Heart left ventricle (tissue), 16 donors: ENCODE measurements around the gene TMEM198. TPM values are rescaled to one million over a fixed set of nuclear protein-coding genes. Genes with fewer than 3 reads are reported as not detected.

Source experiments
- ATAC-seq, 4 donors: fragments of 200-7000 bp; cut with Tn5 transposase; one replicate each; pipeline ENCODE4 v1.9.1; 2020 to 2022; ENCODE audit warnings: moderate library complexity in 4 of 4, mild to moderate bottlenecking in 3 of 4, moderate number of reproducible peaks in 1 of 4
- DNase-seq, 5 donors: peaks; one replicate each; pipeline ENCODE4 v3.0.0-alpha.2; 2020
- H3K27ac ChIP-seq, 12 donors: fragments of 200-600 bp; sonication (generic) in 4 of 12; one replicate each; pipeline versions ENCODE4 v1.5.0 to v1.8.0; 2016 to 2022; ENCODE audit warnings: mild to moderate bottlenecking in 2 of 12
- H3K27me3 ChIP-seq, 9 donors: fragments of 200-600 bp; sonication (generic) in 2 of 9; one replicate each; pipeline versions ENCODE4 v1.5.1 to v1.8.0; 2016 to 2022; ENCODE audit warnings: mild to moderate bottlenecking in 3 of 9
- H3K36me3 ChIP-seq, 9 donors: fragments of 200-600 bp; sonication (generic) in 2 of 9; one replicate each; pipeline versions ENCODE4 v1.5.0 to v1.8.0; 2018 to 2022; ENCODE audit warnings: mild to moderate bottlenecking in 2 of 9
- H3K4me1 ChIP-seq, 12 donors: fragments of 200-600 bp; sonication (generic) in 4 of 12; one replicate each; pipeline versions ENCODE4 v1.5.0 to v1.8.0; 2016 to 2022; ENCODE audit warnings: mild to moderate bottlenecking in 3 of 12
- H3K4me3 ChIP-seq, 12 donors: fragments of 200-600 bp; sonication (generic) in 4 of 12; one replicate each; pipeline versions ENCODE4 v1.5.0 to v1.8.0; 2017 to 2022; ENCODE audit warnings: mild to moderate bottlenecking in 9 of 12, moderate library complexity in 4 of 12
- H3K9me3 ChIP-seq, 12 donors: fragments of 200-600 bp; sonication (generic) in 4 of 12; one replicate each; pipeline versions ENCODE4 v1.5.0 to v1.8.0; 2016 to 2022; ENCODE audit warnings: mild to moderate bottlenecking in 1 of 12
- CTCF ChIP-seq, 12 donors: fragments of 200-600 bp; sonication (generic) in 4 of 12; IDR thresholded peaks; one replicate each; pipeline versions ENCODE4 v1.5.0 to v1.8.0; 2018 to 2022; ENCODE audit warnings: antibody characterized with exemption in 12 of 12, mild to moderate bottlenecking in 5 of 12
- POLR2A ChIP-seq, 2 donors: fragments of 450-650 bp; IDR thresholded peaks; one replicate each; pipeline ENCODE4 v1.6.1; 2017; ENCODE audit warnings: antibody characterized with exemption in 2 of 2, mild to moderate bottlenecking in 2 of 2, moderate library complexity in 2 of 2
- WGBS, 4 donors: extraction: QIAGEN DNeasy Blood & Tissue Kit in 2 of 4; methylation state at CpG; one replicate each; pipeline versions ENCODE4 v1.1.5 to v1.1.7; 2013 to 2018; 5-methylcytosine and 5-hydroxymethylcytosine counted together
- intact Hi-C, 10 donors: fragments of 100-400 bp; cut with DNase I; formaldehyde crosslinking; loops; one replicate each; pipeline versions ENCODE4 v1.11.1 to v1.14.2; 2022
- polyA plus RNA-seq, 2 donors: library from polyadenylated mRNA; stranded (reverse); fragments of 200-250 nt; gene quantifications; one replicate each; pipeline ENCODE4 v1.2.3, GENCODE V29; 2013
- total RNA-seq, 9 donors: library from RNA; depleted of rRNA in 2 of 9; stranded (reverse); fragments of >200 nt in 2 of 9; fragmentation: NEBNext Ultra II Directional in 3 of 9; extraction: Animal tissue kit (Norgen Biotek cat#: 25700) in 3 of 9; gene quantifications; one replicate each; pipeline versions ENCODE4 v1.1.0 to v1.2.4, GENCODE V29; 2016 to 2023
- donor health status: ischemic (EF 13 %, LVEDD 7.1; RV severe dilation, severe dysfunction).
- donor health status: healthy with polysubstance abuse.
- donor health status: DM: no; HTN: yes; CAD: no.
- donor health status: DM: no; HTN: no; CAD: no.
- donor health status: ischemic (EF 25% LVEDD 6.9; RV normal size, moderate dysfunction).
- donor health status: ischemic (EF 25% LVEDD 5.7; RV mildly dilated, moderate dysfunction).
- donor health status: healthy.
- donor health status: DM: yes; HTN: yes; CAD: no.
- donor health status: ischemic (EF 35%, LVEDD 5.7; RV mildly dilated, moderate dysfunction).
- donor health status: nonischemic (EF 11% LVEDD 7.7; RV severe dilation, severe dysfunction).
- donor health status: DM: yes; HTN: yes; CAD: no.
- donor health status: PGD.
- donor health status: ischemic (EF 29% LVEDD 5.4; RV normal size, mild dysfunction).
- donor health status: nonischemic (EF 23%, LVEDD 6.1; RV moderate dilation, normal function).

Gene TMEM198
- total and polyA plus RNA-seq, 11 donors, result 0.65 to 10.2 (median 2.3) TPM

GRCh38 chr2:219559156-219559915 lies 15.5 kb downstream of the TMEM198 start:
- H3K4me1 ChIP-seq, result peaks cover 0 to 23% (median 7%) of the 10 kb centered on the region in 12 donors
- ATAC-seq (no peak), DNase-seq (peak in 2 of 5 donors; percentile 18 to 21)
- no peak overlapping the region for H3K27ac ChIP-seq
- H3K36me3 ChIP-seq, result peaks cover 0 to 62% (median 48%) of the 10 kb centered on the region in 9 donors
- H3K4me3 ChIP-seq, result no peak overlapping the region
- TF ChIP-seq CTCF (IDR thresholded peaks at IDR 0.05), result no peak
- no peak for TF ChIP-seq POLR2A (IDR thresholded peaks at IDR 0.05)
- H3K27me3 ChIP-seq, result peaks cover 0 to 3% (median 0%) of the 10 kb centered on the region in 9 donors
- intact Hi-C loops, result loop anchor here in 1 of 10 donors (10.0 kb wide), 1 partner anchor 45 kb away; no protein-coding TSS in a partner anchor
- no peaks in the 10 kb centered on the region for H3K9me3 ChIP-seq
- 74 to 86% (median 81%) methylated on average over 20 of the region's 20 CpGs for WGBS, 4 donors

DNA sequence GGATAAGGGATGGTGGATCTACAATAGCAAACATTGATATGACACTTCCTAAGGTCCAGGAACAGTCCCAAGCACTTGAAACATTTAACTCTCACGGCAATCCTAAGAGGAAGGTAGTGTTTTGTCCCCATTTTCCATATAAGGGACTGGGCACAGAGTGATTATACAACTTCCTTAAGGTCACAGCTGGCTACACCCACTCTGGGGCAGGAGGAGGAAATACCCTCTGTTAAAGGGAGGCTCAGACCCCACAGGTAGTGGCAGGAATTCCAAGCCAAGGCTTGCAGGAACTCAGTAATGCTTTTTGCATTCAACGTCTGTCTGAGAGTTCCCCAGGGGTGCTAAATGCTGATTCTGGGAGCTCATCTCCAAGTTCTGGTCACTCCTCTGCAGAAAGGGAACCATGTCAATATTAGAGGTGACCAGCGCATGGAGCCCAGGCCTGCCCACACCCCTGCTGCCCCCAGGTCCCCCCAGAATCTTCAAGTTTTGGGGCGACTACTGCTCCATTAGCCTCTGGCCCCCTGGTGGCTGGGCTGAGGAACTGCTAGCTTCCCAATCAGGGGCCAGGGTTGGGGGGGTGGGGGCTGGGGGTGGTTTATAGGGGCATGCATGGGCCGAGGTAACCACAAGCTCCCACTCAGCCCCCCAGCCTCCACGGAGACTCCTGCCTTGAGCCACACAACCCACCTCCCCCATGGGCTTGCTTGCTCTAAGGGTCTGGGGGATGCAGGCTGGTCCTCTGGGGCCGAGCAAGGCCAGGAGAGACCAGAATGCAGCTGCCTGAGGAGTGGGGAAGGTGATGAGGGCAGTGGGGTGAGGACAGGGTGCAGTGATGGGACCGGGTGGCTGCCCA lies 16.4 kb downstream of the TMEM198 start:
- 19 to 36% (median 33%) methylated on average over 6 to 8 of the region's 8 CpGs for WGBS, 4 donors
- H3K36me3 ChIP-seq, result peaks cover 0 to 69% (median 53%) of the 10 kb centered on the region in 9 donors
- intact Hi-C loops, result loop anchor here in 1 of 10 donors (5.0 to 10.0 kb wide), 2 partner anchors 37 to 75 kb away; partner anchors contain the start of gene STK11IP
- peak overlapping the region in 1 of 12 donors; percentile 14 for H3K27ac ChIP-seq
- no peaks in the 10 kb centered on the region for H3K27me3 ChIP-seq
- peak in 2 of 4 donors; percentile 5 to 23 for ATAC-seq
- peak; percentile 54 to 80 (median 70) for TF ChIP-seq CTCF (IDR thresholded peaks at IDR 0.05)
- TF ChIP-seq POLR2A (IDR thresholded peaks at IDR 0.05), result no peak
- peaks cover 0 to 27% (median 7%) of the 10 kb centered on the region in 12 donors for H3K4me1 ChIP-seq
- H3K9me3 ChIP-seq, result no peaks in the 10 kb centered on the region
- H3K4me3 ChIP-seq, result no peak overlapping the region
- peak in 1 of 5 donors; percentile 17 for DNase-seq

DNA sequence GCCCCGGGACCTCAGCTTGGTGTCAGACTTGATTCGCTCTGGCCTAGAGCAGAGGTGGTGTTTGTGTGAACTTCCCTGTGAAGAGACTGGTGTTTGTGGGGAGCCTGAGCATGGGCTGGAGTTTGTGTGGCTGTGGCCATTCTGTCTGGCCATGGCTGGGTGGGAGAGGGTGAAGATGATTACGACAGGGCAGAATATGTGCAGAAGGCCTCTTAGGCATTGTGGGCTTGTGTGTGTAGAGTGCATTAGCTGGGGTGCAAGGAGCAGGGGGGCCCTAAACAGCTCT lies 17.0 kb downstream of the TMEM198 start:
- peaks cover 0 to 31% (median 7%) of the 10 kb centered on the region in 12 donors for H3K4me1 ChIP-seq
- H3K9me3 ChIP-seq, result no peaks in the 10 kb centered on the region
- H3K27me3 ChIP-seq, result no peaks in the 10 kb centered on the region
- H3K4me3 ChIP-seq, result no peak overlapping the region
- peaks cover 0 to 69% (median 52%) of the 10 kb centered on the region in 9 donors for H3K36me3 ChIP-seq
- DNase-seq (peak in 1 of 5 donors; percentile 46), ATAC-seq (peak in 2 of 4 donors; percentile 1 to 2)
- no peak for TF ChIP-seq CTCF (IDR thresholded peaks at IDR 0.05)
- no peak for TF ChIP-seq POLR2A (IDR thresholded peaks at IDR 0.05)
- intact Hi-C loops, result loop anchor here in 1 of 10 donors (5.0 to 10.0 kb wide), 2 partner anchors 36 to 74 kb away; partner anchors contain the start of gene STK11IP
- 73 to 90% (median 80%) methylated on average over 3 of the region's 3 CpGs for WGBS, 4 donors
- H3K27ac ChIP-seq, result peak overlapping the region in 2 of 12 donors; percentile 24 to 44
